Renal cortex interstitium (tissue), 11 donors: ENCODE results near the gene VAMP5. TPM values are rescaled to one million over a fixed set of nuclear protein-coding genes. Genes with fewer than 3 reads are reported as not detected.
"Not testable (repeated sequence)": the region's sequence is repeated elsewhere in the genome, so short reads cannot be mapped to it uniquely, and the experiment has no call there.

Source experiments
- DNase-seq, 11 donors: peaks; one replicate each; pipeline ENCODE4 v3.0.0-alpha.2; 2013; ENCODE audit warnings: low read depth in 9 of 11, low spot score in 4 of 11; ENCODE audit errors: extremely low read depth in 1 of 11
- polyA plus RNA-seq, 3 donors: library from polyadenylated mRNA; unstranded; fragments of 120-200 nt; gene quantifications; one replicate each; pipeline ENCODE4 v1.2.1, GENCODE V29; 2013; ENCODE audit not compliant: insufficient read length in 3 of 3

VAMP5 gene
- polyA plus RNA-seq, 3 donors, result 34.7 to 42.6 (median 38.1) TPM

- DNase-seq, result no peak
Measured at GRCh38 chr2:85545780-85546240, 38.4 kb upstream of the VAMP5 start.

GRCh38 chr2:85547089-85547858 is 37.0 kb upstream of the VAMP5 start:
- DNase-seq, result no peak

GRCh38 chr2:85547859-85548607 is 36.2 kb upstream of the VAMP5 start:
- DNase-seq, result no peak

GRCh38 chr2:85548608-85548900 is 35.7 kb upstream of the VAMP5 start:
- DNase-seq, result no peak

- no peak for DNase-seq
Measured at GRCh38 chr2:85549095-85549494, 35.1 kb upstream of the VAMP5 start.

- peak in 1 of 11 donors; percentile 33 for DNase-seq
Measured at GRCh38 chr2:85549826-85550225, 34.4 kb upstream of the VAMP5 start.

- DNase-seq, result no peak
Measured at GRCh38 chr2:85550486-85550885, 33.7 kb upstream of the VAMP5 start.

GRCh38 chr2:85551698-85552678 is 32.2 kb upstream of the VAMP5 start:
- peak in 6 of 11 donors; percentile 64 to 84 (median 70) for DNase-seq

- DNase-seq, result no peak
Measured at GRCh38 chr2:85553184-85553583, 31.0 kb upstream of the VAMP5 start.

- DNase-seq, result no peak
Measured at GRCh38 chr2:85554980-85555612, 29.1 kb upstream of the VAMP5 start.

- no peak for DNase-seq
Measured at GRCh38 chr2:85557130-85557529, 27.1 kb upstream of the VAMP5 start.

GRCh38 chr2:85558160-85558559 is 26.1 kb upstream of the VAMP5 start:
- DNase-seq, result no peak

- not testable (repeated sequence) for DNase-seq
Measured at GRCh38 chr2:85560403-85560726, 23.9 kb upstream of the VAMP5 start.

GRCh38 chr2:85560812-85561279 is 23.4 kb upstream of the VAMP5 start:
- DNase-seq, result no peak

- DNase-seq, result peak; percentile 87 to 96 (median 94)
Measured at GRCh38 chr2:85561280-85562212, 22.7 kb upstream of the VAMP5 start, which contains the start of gene GGCX. Gene GGCX, minus strand, starts transcription at chr2:85561493. Its CDS starts 65 bp downstream, at chr2:85561428.

GRCh38 chr2:85564144-85564563 is 20.1 kb upstream of the VAMP5 start:
- no peak for DNase-seq

GRCh38 chr2:85566265-85566664 is 18.0 kb upstream of the VAMP5 start:
- no peak for DNase-seq

GRCh38 chr2:85575739-85576138 is 8.5 kb upstream of the VAMP5 start:
- no peak for DNase-seq
